H9 (cell line): ENCODE data around the gene CDCP1. TPM values are rescaled to one million over a fixed set of nuclear protein-coding genes. Genes with fewer than 3 reads are reported as not detected.

Experiments used
- DNase-seq: peaks from one replicate; pipeline ENCODE4 v3.0.0-alpha.2; 2017
- H2AFZ ChIP-seq: one replicate; pipeline ENCODE4 v1.6.1; 2013; ENCODE audit warnings: mild to moderate bottlenecking, low read length, control low read depth, moderate library complexity
- H2AK5ac ChIP-seq: 2 replicates; pipeline ENCODE4 v1.6.1; 2013; ENCODE audit warnings: low read length, control low read depth, mixed read lengths; ENCODE audit not compliant: insufficient read length
- H2BK120ac ChIP-seq: one replicate; pipeline ENCODE4 v1.6.1; 2013; ENCODE audit warnings: low read depth, mild to moderate bottlenecking, low read length, control low read depth, inconsistent platforms; ENCODE audit not compliant: poor library complexity, severe bottlenecking
- H2BK12ac ChIP-seq: 2 replicates; pipeline ENCODE4 v1.6.1; 2013; ENCODE audit warnings: low read length, control low read depth, mixed read lengths, low read depth; ENCODE audit not compliant: insufficient read length
- H2BK15ac ChIP-seq: 2 replicates; pipeline ENCODE4 v1.6.1; 2013; ENCODE audit warnings: low read depth, low read length, control low read depth
- H2BK20ac ChIP-seq: one replicate; pipeline ENCODE4 v1.6.1; 2013; ENCODE audit warnings: low read depth, mild to moderate bottlenecking, low read length, control low read depth, inconsistent platforms; ENCODE audit not compliant: poor library complexity, severe bottlenecking
- H2BK5ac ChIP-seq: 2 replicates; pipeline ENCODE4 v1.6.1; 2013; ENCODE audit warnings: low read length, control low read depth, mixed read lengths; ENCODE audit not compliant: insufficient read length
- H3K14ac ChIP-seq: 2 replicates; pipeline ENCODE4 v1.6.1; 2013; ENCODE audit warnings: low read length, control low read depth; ENCODE audit not compliant: insufficient read depth
- H3K18ac ChIP-seq: 2 replicates; pipeline ENCODE4 v1.6.1; 2013; ENCODE audit warnings: low read depth, mild to moderate bottlenecking, mixed read lengths, low read length, control low read depth; ENCODE audit not compliant: insufficient read length
- H3K23ac ChIP-seq: 2 replicates; pipeline ENCODE4 v1.6.1; 2013; ENCODE audit warnings: low read length, control low read depth, mixed read lengths, low read depth; ENCODE audit not compliant: insufficient read length
- H3K23me2 ChIP-seq: 2 replicates; pipeline ENCODE4 v1.6.1; 2013; ENCODE audit warnings: low read depth, mild to moderate bottlenecking, mixed read lengths, low read length, control low read depth; ENCODE audit not compliant: insufficient read length, poor library complexity, severe bottlenecking
- H3K27ac ChIP-seq: 2 replicates; pipeline ENCODE4 v1.5.1; 2013; ENCODE audit warnings: low read length, control low read depth, mixed read lengths, low read depth; ENCODE audit not compliant: insufficient read length
- H3K27me3 ChIP-seq: 2 replicates; pipeline ENCODE4 v1.6.1; 2013; ENCODE audit warnings: low read length, control low read depth, inconsistent platforms; ENCODE audit not compliant: insufficient read depth
- H3K4ac ChIP-seq: 2 replicates; pipeline ENCODE4 v1.6.1; 2013; ENCODE audit warnings: low read depth, mild to moderate bottlenecking, control low read depth, inconsistent platforms, low read length, moderate library complexity
- H3K4me1 ChIP-seq: 2 replicates; pipeline ENCODE4 v1.6.1; 2013; ENCODE audit warnings: low read length, control low read depth, inconsistent platforms; ENCODE audit not compliant: insufficient read depth
- H3K4me2 ChIP-seq: 2 replicates; pipeline ENCODE4 v1.6.1; 2013; ENCODE audit warnings: low read length, control low read depth, mixed read lengths; ENCODE audit not compliant: insufficient read length, insufficient read depth
- H3K56ac ChIP-seq: 2 replicates; pipeline ENCODE4 v1.6.1; 2013; ENCODE audit warnings: low read depth, mild to moderate bottlenecking, mixed read lengths, low read length, control low read depth; ENCODE audit not compliant: insufficient read length
- H3K79me1 ChIP-seq: 2 replicates; pipeline ENCODE4 v1.6.1; 2013; ENCODE audit warnings: low read depth, mild to moderate bottlenecking, moderate library complexity, low read length, control low read depth, inconsistent platforms; ENCODE audit not compliant: insufficient read depth, poor library complexity, severe bottlenecking
- H3K79me2 ChIP-seq: 2 replicates; pipeline ENCODE4 v1.6.1; 2013; ENCODE audit warnings: low read length, control low read depth, inconsistent platforms; ENCODE audit not compliant: insufficient read depth
- H3K9ac ChIP-seq: 2 replicates; pipeline ENCODE4 v1.6.1; 2013; ENCODE audit warnings: low read length, control low read depth, mixed read lengths; ENCODE audit not compliant: insufficient read length; ENCODE audit errors: extremely low read depth
- H3K9me3 ChIP-seq: one replicate; pipeline ENCODE4 v1.6.1; 2013; ENCODE audit warnings: low read depth, low read length, inconsistent platforms; ENCODE audit not compliant: control insufficient read depth
- H3T11ph ChIP-seq: one replicate; pipeline ENCODE4 v1.6.1; 2013; ENCODE audit warnings: mild to moderate bottlenecking, low read length, control low read depth, inconsistent platforms
- H4K20me1 ChIP-seq: one replicate; pipeline ENCODE4 v1.6.1; 2013; ENCODE audit not compliant: control insufficient read depth, insufficient read length, insufficient read depth
- H4K5ac ChIP-seq: 2 replicates; pipeline ENCODE4 v1.6.1; 2013; ENCODE audit warnings: low read depth, mild to moderate bottlenecking, mixed read lengths, low read length, control low read depth; ENCODE audit not compliant: insufficient read length
- H4K8ac ChIP-seq: replicated peaks from 2 replicates; pipeline ENCODE4 v1.6.1; 2013; ENCODE audit warnings: low read length, control low read depth, mixed read lengths, low read depth; ENCODE audit not compliant: insufficient read length
- H4K91ac ChIP-seq: 2 replicates; pipeline ENCODE4 v1.6.1; 2013; ENCODE audit warnings: low read depth, mild to moderate bottlenecking, moderate library complexity, mixed read lengths, low read length, control low read depth; ENCODE audit not compliant: insufficient read length
- H3K27ac Mint-ChIP-seq, 3 experiments: 2 replicates in 2 of 3; 3 replicates in 1 of 3; pipeline ENCODE4 v1.8.0; 2020 to 2021; ENCODE audit warnings: mixed read lengths in 3 of 3, mild to moderate bottlenecking in 1 of 3, moderate library complexity in 1 of 3
- H3K27me3 Mint-ChIP-seq: 2 replicates; pipeline ENCODE4 v1.8.0; 2021; ENCODE audit warnings: low read depth, mild to moderate bottlenecking, moderate library complexity, mixed read lengths
- H3K36me3 Mint-ChIP-seq, 3 experiments: 2 replicates in 2 of 3; 3 replicates in 1 of 3; pipeline ENCODE4 v1.8.0; 2020 to 2021; ENCODE audit warnings: low read depth in 3 of 3, mixed read lengths in 3 of 3; ENCODE audit not compliant: insufficient read depth in 1 of 3
- H3K4me1 Mint-ChIP-seq, 2 experiments: 2 replicates each; pipeline ENCODE4 v1.8.0; 2020; ENCODE audit warnings: mixed read lengths in 2 of 2
- H3K4me3 Mint-ChIP-seq, 2 experiments: 2 replicates in 1 of 2; 3 replicates in 1 of 2; pipeline ENCODE4 v1.8.0; 2020 to 2021; ENCODE audit warnings: mild to moderate bottlenecking in 2 of 2, mixed read lengths in 2 of 2, moderate library complexity in 1 of 2
- H3K9me3 Mint-ChIP-seq, 2 experiments: 2 replicates in 1 of 2; 3 replicates in 1 of 2; pipeline ENCODE4 v1.8.0; 2020; ENCODE audit warnings: mild to moderate bottlenecking in 2 of 2, mixed read lengths in 2 of 2, moderate library complexity in 1 of 2
- CTCF ChIP-seq: fragments of 200-600 bp; sonication (generic); conservative IDR thresholded peaks from 3 replicates; pipeline ENCODE4 v1.8.0; 2021; ENCODE audit warnings: antibody characterized with exemption, mild to moderate bottlenecking
- WGBS: extraction: QIAGEN DNeasy Blood & Tissue Kit; methylation state at CpG from one replicate; pipeline ENCODE4 v1.1.7; 2013; ENCODE audit warnings: missing lambda C conversion rate, low lambda C conversion rate, mixed read lengths; ENCODE audit not compliant: insufficient read length; ENCODE audit errors: extremely low coverage; 5-methylcytosine and 5-hydroxymethylcytosine counted together
- total RNA-seq: library from RNA; stranded (reverse); gene quantifications from 2 replicates; pipeline ENCODE4 v1.2.1, GENCODE V29; 2021

Gene CDCP1
- total RNA-seq, 1 experiment from 2014 or later = 12.9 TPM

- Histone ChIP-seq H4K5ac (no peak overlapping the region), H2AFZ (no peak overlapping the region), H3T11ph (no peak overlapping the region), H3K79me2 (no peaks in the 10 kb centered on the region), H2BK12ac (no peak overlapping the region), H3K23ac (no peak overlapping the region), H3K27me3 (no peaks in the 10 kb centered on the region), H3K4ac (no peak overlapping the region), H2BK15ac (no peak overlapping the region), H3K4me2 (no peak overlapping the region), H3K18ac (no peak overlapping the region), H3K27ac (no peak overlapping the region), H3K9me3 (no peaks in the 10 kb centered on the region), H2BK120ac (no peak overlapping the region), H3K9ac (no peak overlapping the region), H3K23me2 (no peaks in the 10 kb centered on the region), H2BK20ac (no peak overlapping the region), H4K20me1 (no peaks in the 10 kb centered on the region), H2AK5ac (no peak overlapping the region), H2BK5ac (no peak overlapping the region), H3K14ac (no peak overlapping the region), H4K8ac (no peak overlapping the region), H3K79me1 (no peaks in the 10 kb centered on the region), H3K4me1 (peaks cover 5% of the 10 kb centered on the region; the same call in 1 of the 2 replicates), H4K91ac (no peak overlapping the region), H3K56ac (no peak overlapping the region)
- TF ChIP-seq CTCF = no peak
- peaks cover 0 to 3% of the 10 kb centered on the region in 2 experiments; a peak in 2 of 5 replicates for H3K9me3 Mint-ChIP-seq
- peaks cover 13% of the 10 kb centered on the region for H3K27me3 Mint-ChIP-seq
- peaks cover 0 to 11% (median 0%) of the 10 kb centered on the region in 3 experiments; a peak in 2 of 7 replicates for H3K36me3 Mint-ChIP-seq
- WGBS = no CpG with 5 or more reads among the region's 3 CpGs
- DNase-seq = no peak
- no peak overlapping the region for H3K4me3 Mint-ChIP-seq
- H3K27ac Mint-ChIP-seq = 0 out of 7 replicates have a peak overlapping the region, but pooled peaks of 1 of the 3 experiments have one; percentile 54
- H3K4me1 Mint-ChIP-seq = peaks cover 19 to 24% of the 10 kb centered on the region in 2 experiments
These were observed 23.9 kb upstream of the CDCP1 start for GRCh38 chr3:45170096-45170495.
